GM19467 (cell line): ENCODE results near the gene SNTA1.
"Not testable (repeated sequence)": the region's sequence is repeated elsewhere in the genome, so short reads cannot be mapped to it uniquely, and the experiment has no call there.

Experiments used
- ATAC-seq: cut with Tn5 transposase; IDR thresholded peaks from one replicate; pipeline ENCODE4 v1.9.1; 2021; ENCODE audit warnings: mild to moderate bottlenecking, moderate library complexity; ENCODE audit not compliant: unreplicated experiment

The SNTA1 gene

DNA sequence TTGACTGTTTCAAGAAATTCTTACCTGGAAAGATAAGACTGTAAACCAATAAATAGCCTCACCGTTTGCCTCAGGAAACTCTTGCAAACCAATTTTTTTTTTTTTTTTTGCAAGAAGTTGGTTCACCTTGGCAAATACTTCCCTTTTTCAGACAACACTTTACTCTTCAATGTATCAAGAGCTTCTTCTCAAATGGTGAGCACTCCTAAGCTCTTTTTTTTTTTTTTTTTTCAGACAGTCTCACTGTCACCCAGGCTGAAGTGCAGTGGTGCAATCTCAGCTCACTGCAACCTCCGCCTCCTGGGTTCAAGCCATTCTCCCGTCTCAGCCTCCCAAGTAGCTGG lies 22.7 kb upstream of the SNTA1 start:
- ATAC-seq: no peak

DNA sequence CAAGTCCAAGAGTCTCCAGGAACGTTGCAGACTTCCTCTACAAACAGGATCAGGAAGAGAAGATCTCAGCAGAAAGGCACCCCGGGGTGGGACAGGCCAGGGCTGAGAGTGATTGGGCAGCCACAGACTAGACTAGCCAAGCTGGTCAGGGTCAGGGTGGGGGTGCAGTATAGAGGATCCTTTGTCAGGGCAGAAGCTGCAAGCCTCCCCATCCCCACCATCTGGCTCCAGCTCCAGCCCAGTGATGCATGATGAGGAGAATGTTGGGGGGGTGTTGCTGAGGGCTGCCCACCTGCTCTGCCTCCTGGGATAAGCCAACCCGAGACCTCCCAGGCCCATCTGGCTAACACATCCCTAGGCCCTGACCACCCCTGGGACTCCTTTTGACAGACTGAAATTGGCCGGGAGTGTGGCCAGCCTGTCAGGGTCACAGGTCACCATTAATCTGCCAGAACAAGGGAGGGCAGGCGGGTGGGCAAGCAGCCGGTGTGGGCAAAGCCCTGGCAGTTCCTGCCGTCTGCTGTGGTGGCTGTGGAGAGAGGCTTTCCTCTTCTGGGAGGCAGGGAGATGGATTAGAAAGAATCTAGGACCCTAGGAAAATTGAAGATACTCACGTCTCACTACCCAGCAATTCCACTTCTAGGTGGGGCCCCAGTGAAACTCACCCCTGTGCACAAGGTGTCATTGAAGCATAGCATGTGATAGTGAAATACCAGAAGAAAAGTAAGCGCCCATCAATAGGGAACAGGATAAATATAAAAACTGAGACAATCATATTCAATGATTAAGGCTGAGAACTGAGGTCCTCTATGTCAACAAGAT lies 22.1 kb upstream of the SNTA1 start:
- ATAC-seq: no peak

- not testable (repeated sequence) for ATAC-seq
Measured at GRCh38 chr20:33464759-33465158, 21.2 kb upstream of the SNTA1 start.

- ATAC-seq: no peak
Measured at GRCh38 chr20:33463332-33464101, 20.0 kb upstream of the SNTA1 start.

DNA sequence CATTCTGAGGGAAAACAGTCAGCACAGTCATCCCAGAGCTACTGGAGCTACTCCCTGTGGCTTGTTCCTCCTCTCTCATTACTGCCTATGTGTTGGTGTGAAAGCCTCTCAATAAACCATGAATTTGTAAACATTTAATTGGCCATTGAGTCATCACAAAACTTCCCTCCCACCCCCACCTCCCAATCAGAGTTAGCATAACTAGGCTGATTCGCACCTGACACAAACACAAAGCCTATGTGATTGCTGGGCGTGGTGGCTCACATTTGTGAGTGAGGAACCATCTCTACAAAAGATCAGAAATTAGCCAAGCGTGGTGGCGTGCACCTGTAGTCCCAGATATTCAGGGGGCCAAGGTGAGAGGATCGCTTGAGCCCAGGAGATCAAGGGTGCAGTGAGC lies 17.1 kb upstream of the SNTA1 start:
- ATAC-seq: no peak

- ATAC-seq: no peak
Measured at GRCh38 chr20:33459599-33459998, 16.0 kb upstream of the SNTA1 start.

GRCh38 chr20:33456916-33457642 lies 13.5 kb upstream of the SNTA1 start:
- not testable (repeated sequence) for ATAC-seq

DNA sequence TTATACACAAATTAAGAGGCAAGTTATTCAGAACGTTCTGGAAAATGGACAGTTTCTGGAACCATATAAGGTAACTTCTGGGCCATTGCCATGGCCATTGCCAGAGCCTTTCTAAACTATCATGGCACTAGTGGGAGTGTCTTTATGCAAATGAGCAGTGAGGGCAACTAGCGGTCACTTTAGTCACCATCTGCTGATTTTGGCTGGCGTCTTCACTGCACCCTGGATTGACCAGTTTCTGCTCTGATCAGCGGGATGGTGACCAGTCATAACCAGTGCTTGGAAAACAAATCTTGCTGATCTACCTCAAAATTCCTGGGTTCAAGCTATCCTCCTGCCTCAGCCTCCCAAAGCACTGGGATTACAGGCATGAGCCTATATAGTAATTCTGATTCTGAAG lies 7.3 kb upstream of the SNTA1 start:
- no peak for ATAC-seq

- ATAC-seq: no peak
Measured at GRCh38 chr20:33445881-33446625, 2.5 kb upstream of the SNTA1 start.

- no peak for ATAC-seq
Measured at GRCh38 chr20:33444797-33445560, 1.4 kb upstream of the SNTA1 start.

GRCh38 chr20:33443006-33443511 lies 504 bp downstream of the SNTA1 start:
- peak; percentile 15 for ATAC-seq

- ATAC-seq: no peak
Measured at GRCh38 chr20:33442136-33443005, 1.2 kb downstream of the SNTA1 start.

- no peak for ATAC-seq
Measured at GRCh38 chr20:33441142-33441955, 2.2 kb downstream of the SNTA1 start.

DNA sequence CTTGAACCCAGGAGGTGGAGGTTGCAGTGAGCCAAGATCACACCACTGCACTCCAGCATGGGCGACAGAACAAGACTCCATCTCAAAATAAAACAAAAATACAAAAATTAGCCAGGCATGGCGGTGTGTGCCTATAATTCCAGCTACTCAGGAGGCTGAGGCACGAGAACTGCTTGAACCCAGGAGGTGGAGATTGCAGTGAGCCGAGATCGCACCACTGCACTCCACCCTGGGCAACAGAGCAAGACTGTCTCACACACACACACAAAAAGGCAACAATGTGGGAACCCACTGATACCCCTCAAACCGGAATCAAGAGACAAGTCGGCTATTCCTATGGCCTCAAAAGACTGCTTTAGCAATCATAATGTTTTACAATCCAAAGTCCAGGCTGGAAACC lies 3.0 kb downstream of the SNTA1 start:
- not testable (repeated sequence) for ATAC-seq

DNA sequence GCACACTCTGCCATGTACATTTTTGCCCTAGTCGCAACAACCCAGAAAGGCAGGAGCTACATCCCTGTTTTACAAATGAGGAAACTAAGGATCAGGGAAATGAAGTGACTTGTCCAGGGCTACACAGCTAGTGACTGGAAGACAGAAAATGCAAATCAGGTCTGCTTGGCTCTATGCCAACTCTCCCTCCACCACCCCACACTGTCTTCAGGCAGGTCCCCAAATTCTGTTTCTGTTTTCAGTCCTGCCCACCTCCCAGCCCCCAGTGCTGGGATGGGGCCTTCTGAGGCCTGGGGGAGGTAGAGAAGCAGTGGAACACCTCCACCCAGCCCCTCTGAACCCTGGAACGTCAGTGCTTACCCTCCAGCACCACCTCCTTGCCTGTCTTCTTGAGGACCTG lies 5.1 kb downstream of the SNTA1 start:
- ATAC-seq: no peak

DNA sequence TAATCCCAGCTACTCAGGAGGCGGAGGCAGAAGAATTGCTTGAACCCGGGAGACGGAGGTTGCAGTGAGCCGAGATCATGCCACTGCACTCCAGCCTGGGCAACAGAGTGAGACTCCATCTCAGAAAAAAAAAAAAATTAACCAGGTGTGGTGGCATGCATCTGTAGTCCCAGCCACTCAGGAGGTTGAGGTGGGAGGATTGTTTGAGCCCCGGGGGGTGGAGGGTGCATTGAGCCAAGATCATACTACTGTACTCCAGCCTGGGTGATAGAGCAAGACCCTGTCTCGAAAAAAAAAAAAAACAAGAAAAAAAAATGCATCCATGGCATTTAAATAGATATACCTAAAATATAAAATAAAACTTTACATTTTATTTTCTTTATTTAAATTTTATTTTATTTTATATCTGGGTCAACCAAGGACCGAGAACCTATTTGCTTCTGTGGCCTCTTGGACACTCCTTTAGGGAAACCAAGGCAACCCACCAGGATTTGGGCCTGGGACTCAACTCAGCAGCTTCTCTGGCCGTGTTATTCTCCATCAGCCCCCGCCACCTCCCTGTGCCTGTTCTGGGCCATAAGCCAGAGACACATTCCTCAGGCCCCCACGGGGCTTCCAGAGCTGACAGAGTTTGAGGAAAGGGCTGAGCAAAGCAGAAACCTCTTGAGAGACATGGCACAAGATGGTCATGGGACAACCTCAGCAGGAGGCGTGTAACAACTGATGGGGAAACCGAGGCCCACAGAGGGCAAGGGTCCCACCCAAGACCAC lies 6.2 kb downstream of the SNTA1 start:
- ATAC-seq: no peak

DNA sequence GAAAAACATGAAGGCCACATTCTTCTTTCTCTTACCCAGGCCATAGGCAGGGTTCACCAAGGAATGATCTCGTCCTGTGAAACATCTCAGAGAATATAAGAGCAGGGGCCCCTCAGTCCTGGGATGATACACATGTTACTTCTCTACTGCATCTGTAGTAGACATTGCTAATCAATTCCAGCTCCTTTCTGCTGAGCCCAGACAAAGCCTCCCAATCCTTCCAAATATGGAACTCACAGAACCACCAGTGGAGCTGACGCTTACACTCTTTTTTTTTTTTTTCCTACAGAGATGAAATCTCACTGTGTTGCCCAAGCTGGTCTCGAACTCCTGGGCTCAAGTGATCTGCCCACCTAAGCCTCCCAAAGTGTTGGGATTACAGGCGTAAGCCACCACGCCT lies 9.1 kb downstream of the SNTA1 start:
- ATAC-seq: no peak
